Neural cell (in vitro differentiated cells): ENCODE measurements around the gene CEMP1.

ENCODE experiments used
- EP300 ChIP-seq: fragments of 450-650 bp; conservative IDR thresholded peaks from 2 replicates; pipeline ENCODE4 v1.6.1; 2014; ENCODE audit warnings: antibody characterized with exemption, mild to moderate bottlenecking, moderate library complexity; ENCODE audit not compliant: poor library complexity, severe bottlenecking
- EZH2 ChIP-seq: fragments of 200-600, 300-800 bp; shearing (Covaris generic), sonication (generic); IDR thresholded peaks from 2 replicates; pipeline ENCODE4 v1.6.1; 2014; ENCODE audit warnings: antibody characterized with exemption, low read length, borderline replicate concordance, mild to moderate bottlenecking; ENCODE audit not compliant: insufficient read depth, poor library complexity, severe bottlenecking
- POLR2AphosphoS5 ChIP-seq: IDR thresholded peaks from 2 replicates; pipeline ENCODE4 v1.6.1; 2012
- SMC3 ChIP-seq: fragments of 450-650 bp; conservative IDR thresholded peaks from 2 replicates; pipeline ENCODE4 v1.6.1; 2014; ENCODE audit warnings: antibody characterized with exemption, mild to moderate bottlenecking, moderate library complexity; ENCODE audit not compliant: poor library complexity
- TF ChIP-seq, protein P1 (sequence below): fragments of 450-650 bp; IDR thresholded peaks from 2 replicates; pipeline ENCODE4 v1.5.1; 2014; ENCODE audit warnings: antibody characterized with exemption, mild to moderate bottlenecking, moderate library complexity; ENCODE audit not compliant: poor library complexity, severe bottlenecking
- TF ChIP-seq, protein P2 (sequence below): IDR thresholded peaks from 2 replicates; pipeline ENCODE4 v1.6.1; 2012; ENCODE audit warnings: borderline replicate concordance

GRCh38 chr16:2481676-2482075, 49.5 kb downstream of the CEMP1 start:
- TF ChIP-seq, protein P1, sequence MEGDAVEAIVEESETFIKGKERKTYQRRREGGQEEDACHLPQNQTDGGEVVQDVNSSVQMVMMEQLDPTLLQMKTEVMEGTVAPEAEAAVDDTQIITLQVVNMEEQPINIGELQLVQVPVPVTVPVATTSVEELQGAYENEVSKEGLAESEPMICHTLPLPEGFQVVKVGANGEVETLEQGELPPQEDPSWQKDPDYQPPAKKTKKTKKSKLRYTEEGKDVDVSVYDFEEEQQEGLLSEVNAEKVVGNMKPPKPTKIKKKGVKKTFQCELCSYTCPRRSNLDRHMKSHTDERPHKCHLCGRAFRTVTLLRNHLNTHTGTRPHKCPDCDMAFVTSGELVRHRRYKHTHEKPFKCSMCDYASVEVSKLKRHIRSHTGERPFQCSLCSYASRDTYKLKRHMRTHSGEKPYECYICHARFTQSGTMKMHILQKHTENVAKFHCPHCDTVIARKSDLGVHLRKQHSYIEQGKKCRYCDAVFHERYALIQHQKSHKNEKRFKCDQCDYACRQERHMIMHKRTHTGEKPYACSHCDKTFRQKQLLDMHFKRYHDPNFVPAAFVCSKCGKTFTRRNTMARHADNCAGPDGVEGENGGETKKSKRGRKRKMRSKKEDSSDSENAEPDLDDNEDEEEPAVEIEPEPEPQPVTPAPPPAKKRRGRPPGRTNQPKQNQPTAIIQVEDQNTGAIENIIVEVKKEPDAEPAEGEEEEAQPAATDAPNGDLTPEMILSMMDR, result no peak
- TF ChIP-seq EP300 (no peak), EZH2 (no peak), POLR2AphosphoS5 (no peak), SMC3 (no peak)
- TF ChIP-seq, protein P2, sequence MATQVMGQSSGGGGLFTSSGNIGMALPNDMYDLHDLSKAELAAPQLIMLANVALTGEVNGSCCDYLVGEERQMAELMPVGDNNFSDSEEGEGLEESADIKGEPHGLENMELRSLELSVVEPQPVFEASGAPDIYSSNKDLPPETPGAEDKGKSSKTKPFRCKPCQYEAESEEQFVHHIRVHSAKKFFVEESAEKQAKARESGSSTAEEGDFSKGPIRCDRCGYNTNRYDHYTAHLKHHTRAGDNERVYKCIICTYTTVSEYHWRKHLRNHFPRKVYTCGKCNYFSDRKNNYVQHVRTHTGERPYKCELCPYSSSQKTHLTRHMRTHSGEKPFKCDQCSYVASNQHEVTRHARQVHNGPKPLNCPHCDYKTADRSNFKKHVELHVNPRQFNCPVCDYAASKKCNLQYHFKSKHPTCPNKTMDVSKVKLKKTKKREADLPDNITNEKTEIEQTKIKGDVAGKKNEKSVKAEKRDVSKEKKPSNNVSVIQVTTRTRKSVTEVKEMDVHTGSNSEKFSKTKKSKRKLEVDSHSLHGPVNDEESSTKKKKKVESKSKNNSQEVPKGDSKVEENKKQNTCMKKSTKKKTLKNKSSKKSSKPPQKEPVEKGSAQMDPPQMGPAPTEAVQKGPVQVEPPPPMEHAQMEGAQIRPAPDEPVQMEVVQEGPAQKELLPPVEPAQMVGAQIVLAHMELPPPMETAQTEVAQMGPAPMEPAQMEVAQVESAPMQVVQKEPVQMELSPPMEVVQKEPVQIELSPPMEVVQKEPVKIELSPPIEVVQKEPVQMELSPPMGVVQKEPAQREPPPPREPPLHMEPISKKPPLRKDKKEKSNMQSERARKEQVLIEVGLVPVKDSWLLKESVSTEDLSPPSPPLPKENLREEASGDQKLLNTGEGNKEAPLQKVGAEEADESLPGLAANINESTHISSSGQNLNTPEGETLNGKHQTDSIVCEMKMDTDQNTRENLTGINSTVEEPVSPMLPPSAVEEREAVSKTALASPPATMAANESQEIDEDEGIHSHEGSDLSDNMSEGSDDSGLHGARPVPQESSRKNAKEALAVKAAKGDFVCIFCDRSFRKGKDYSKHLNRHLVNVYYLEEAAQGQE, result no peak
